Fibroblast of skin of right biceps (primary cell): ENCODE measurements around the gene METRN.

Source experiments
- DNase-seq: peaks from one replicate; pipeline ENCODE4 v3.0.0-alpha.2; 2013

Gene METRN

DNA sequence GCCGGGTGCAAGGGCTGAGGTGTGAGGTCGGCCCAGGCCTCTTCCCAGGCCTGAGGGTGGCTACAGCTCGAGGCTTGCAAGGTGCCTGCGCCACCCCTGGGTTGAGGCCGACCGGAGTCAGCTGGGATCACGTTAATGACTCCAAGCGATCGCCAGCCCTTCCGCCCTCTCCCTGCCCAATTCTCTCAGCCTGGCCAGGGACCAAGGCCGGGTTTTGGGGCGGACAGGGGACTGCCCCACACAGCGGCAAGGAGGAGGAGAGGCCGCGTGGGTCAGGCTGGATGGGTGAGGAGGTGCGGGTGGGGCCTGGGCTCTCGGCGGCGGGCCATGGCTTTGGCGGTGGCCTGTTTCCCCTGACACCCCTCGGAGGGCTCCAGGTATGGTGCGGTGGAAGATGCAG lies 21.6 kb upstream of the METRN start:
- no peak for DNase-seq

DNA sequence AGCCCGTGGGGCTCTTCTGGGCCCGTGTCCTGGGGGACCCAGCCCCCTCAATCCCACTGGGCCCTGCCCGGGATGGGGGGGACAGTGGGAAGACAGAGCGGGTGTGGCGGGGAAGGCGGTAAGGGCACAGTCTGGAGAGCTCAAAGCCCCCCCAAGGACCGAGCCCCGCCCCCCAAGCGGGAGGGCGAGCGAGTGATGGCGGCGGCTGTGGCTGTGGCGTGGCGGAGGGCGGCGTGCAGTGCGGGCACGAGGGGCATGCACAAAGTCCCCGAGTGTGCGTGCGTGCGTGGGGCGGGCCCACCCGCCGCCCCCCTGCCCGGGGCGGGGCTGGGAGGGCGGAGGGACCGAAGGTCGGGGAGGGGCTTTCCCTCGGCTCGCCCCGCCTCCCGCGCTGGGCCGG lies 21.2 kb upstream of the METRN start:
- DNase-seq = no peak

DNA sequence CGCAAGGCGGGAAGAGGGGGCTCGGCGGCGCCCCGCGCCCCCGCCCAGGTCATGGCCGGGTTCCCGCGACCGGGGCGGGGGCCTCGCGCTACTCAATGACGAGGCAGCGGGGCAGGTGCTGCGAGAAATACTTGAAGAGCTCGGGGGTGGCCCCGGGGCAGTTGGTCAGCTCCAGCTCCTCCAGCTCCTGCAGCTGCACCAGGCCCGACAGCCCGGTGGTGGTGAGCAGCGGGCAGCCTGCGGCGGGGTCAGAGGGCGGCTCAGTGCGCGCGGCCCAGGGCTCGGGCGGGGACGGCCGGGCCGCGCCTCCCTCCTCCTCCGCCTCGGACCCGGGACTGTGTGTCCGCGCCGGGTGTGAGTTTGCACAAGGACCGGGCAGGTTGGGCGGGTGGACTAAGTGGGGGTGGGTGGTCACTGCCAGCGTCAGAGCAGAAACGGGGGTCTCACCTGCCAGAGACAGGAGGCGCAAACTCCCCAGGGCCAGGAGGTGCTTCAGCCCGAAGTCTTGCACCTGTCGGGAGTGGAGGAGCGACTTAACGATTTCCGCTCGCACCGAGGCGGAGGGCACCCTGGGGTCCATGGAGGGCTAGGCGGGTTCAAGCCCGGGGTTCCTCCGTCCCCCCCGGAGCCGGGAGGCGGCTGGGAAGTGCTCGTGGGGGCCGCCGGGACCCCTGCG lies 20.6 kb upstream of the METRN start:
- DNase-seq = no peak

DNA sequence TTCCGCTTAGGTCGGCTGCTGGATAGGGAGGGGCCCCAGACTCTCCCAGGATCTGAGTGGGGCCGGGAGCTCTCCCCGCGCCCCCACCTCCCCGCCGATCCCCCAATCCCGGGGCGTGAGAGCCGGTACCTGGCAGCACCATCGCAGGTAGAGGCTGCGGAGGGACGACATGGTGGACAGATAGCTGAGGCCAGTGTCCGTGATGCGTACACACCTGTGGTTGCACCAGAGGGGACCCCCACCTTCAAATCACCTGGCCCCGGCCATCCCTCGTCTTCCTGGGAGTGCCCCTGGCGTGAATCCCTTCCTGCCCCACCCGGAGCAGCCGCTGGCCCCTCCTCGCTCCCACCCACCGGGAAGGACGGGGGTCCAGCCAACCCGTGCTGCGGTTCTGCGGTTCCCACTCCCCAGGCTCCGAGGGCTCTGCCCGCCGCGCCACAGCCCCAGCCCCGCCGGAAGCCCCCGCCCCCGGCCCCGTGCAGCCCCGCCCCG lies 20.0 kb upstream of the METRN start:
- DNase-seq = no peak

DNA sequence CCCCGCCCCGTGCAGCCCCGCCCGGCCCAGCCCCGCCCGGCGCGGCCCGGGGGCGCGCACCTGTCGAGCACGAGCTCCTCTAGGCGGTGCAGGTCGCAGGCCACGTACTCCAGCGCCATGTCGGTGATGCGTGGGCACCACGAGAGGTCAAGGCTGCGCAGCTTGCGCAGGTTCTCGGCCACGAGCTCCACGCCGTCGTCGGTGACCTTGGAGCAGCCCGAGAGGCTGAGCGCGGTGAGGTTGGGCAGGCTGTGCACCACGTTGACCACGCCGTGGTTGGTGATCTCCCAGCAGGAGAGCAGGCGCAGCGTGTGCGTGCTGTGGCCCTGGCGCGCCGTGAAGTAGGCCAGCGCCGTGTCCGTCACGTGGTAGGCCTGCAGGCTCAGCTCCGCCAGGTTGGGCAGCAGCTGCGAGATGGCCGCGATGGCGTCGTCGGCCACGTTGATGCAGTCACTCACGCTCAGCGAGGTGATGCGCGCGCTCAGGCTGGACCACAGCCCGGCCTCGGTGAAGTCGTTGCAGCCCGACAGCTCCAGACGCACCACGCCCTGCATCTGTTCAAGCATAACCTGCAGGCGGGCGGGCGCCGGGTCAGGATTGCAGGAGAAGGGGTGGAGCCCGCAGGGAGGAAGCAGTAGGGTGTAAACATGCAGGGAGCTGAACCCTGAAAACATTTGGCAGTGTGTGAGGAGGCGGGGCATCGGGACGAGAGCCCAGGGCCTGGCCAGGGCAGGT lies 19.4 kb upstream of the METRN start:
- DNase-seq = no peak

DNA sequence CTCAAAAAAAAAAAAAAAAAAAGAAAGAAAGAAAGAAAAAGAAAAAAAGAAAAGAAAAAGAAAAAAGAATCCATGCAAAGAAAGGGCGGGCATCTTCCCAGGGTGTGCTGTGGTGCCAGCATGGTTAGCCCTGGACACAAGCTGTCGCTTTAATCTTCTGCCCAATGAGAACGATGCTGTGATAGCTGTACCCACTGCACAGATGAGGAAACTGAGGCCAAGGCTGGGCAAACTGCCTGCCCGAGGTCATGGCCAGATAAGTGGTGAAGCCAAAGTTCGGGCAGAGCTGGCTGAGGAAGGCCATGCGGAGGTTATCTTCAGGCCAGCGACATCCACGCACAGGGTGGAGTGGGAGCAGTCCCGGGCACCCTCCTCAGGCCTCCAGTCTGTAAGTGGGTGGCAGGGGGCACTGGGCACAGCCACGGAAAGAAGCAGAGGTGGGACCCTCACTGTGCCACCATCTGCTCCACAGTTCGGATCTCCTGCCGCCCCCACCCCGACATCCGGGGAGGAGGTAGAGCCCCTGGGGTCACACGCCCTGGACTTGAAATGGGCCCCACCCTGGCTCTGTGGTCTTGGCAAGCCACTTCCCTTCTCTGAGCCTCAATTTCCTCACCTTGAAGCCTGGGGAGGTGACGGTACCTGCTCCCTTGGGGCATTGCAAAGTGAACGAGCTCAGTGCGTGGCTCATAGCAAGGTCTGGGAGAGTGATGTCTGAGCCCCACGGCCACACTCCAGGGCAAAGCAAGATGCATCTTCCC lies 15.8 kb upstream of the METRN start:
- no peak for DNase-seq

DNA sequence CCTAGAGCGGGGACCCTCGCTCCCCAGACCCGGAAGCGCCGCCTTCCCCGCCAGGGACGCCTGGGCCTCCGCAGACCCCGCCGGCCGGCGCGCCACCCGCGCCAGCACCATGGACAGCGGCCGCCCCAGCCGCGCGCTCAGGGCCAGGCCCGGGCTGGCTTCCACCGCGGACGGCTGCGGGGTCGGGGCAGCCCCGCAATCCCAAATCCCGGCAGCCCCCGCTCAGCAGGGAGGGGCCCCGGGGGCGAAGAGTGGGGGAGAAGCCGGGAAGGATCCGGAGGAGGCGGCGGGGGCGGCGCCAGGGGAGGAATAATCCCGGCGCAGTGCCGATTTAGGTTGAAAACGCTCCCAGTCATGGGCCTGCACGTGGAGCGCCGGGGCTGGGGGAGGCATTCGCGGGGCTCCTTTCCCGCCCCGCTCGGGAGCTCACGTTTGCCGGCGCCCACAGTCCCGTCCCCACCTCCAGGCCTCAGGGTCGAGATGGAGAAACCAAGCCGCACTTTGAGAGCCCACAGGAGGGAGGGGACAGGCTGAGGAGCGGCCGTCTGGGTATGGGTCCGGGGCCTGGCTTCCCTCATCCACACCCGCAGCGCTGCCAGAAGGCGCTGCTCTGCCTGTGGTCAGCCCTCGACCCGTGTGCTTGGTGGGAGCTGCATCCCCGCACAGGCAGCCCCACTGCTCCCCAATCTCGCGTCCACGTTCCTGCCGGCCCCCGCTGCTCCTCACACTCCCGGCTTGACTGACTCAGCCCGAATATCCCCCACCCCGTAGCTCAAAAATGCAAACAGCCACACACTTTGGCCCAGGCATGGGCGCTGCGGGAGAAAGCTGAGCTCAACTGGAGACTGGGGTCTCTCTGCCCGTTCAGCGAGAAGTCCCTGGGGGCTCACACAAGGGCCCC lies 14.0 kb upstream of the METRN start:
- no peak for DNase-seq

DNA sequence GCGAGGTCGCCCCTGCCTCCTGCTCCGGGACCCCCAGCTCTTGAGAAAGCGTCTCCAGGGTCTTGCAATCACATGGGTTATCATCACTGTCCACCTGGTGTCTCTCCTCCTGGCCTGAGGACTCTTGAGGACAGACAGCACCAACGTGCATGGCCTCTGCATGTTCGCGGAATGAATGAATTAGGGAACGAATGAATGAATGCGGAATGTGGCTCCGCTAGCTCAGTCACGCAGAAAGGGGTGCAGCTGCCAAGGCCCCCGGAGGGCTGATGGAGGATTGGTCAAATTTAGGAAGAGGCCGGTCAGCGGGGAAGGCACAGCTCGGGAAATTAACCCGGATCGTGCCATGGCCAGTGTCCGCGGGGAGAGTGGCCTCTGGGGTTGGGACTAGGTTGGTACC lies 12.6 kb upstream of the METRN start:
- no peak for DNase-seq

DNA sequence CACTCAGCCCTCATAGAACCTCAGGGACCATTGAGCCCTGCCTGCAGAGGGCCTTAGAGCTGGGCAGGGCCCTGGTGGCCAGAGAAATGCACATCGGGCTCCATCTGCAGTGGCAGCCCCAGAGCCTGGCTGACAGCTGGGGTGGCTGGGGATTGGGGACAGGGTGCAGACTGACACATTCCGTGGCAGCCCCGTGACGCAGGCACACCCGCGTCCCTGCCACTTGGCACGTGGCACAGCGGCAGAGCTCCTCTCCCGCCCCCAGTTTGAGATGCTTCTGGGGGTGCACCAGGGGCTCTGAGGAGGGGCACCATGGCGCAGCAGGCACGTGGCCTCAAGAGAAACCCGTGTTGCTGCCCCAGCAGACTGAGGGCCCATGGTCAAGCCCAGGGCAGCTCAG lies 11.5 kb upstream of the METRN start:
- no peak for DNase-seq

DNA sequence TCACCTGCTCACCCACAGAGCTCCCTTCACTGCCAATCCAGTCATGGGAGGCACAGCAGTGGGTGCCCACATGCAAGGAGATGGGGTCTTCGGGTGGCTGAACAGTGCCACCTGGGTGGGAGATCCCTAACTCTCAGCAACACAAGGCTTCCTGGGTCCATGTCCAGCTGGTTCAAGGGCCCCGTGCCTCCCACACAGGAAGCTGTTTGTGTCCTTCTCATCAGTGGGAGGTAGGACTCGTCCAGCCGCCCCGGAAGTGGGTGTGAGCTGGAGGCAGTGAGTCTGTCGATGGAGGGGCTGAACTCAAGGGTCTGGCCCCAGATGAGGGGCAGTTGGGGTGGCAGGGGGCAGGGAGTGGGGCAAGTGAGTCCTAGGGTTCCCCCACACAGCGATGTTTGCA lies 10.9 kb upstream of the METRN start:
- no peak for DNase-seq

DNA sequence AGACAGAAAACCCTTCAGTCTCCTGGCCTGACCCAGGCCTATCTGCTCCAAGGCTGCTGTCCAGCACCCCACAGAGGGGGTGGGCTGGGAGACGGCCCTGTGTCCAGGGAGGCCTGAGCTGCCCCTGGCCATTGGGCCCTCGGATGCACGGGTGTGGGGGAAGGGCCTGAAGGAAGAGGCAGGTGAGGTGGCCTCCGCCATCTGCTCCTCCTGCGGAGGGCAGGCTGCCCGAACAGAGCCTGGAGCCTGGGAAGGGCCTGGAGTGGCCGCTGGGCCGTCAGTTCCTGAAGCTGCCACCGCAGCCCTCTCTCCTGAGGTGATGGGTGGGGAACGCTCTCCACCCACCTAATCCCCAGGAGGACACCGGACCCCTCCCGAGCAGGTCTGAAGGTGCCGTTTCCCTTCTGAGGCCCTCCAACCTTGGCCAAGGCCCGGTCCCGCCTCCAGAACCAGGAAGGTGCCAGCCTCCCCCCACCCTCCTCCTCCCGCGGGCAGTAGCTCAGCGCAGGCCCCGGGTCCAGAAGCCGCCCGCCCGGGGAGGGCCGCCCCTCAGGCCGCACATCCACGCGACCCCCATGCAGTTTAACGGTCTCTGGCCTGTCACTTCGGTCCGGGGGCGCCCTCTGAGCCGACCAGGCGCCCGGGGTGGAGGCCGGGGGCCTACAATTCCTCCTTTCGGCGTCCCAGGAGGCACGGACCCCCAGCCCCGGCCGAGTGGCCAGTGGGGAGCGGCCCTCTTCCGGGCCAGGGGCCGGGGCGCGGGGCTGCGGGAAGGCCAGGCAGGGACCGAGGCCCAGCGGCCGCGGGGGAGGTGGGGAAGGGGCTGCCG lies 10.2 kb upstream of the METRN start:
- DNase-seq = no peak

DNA sequence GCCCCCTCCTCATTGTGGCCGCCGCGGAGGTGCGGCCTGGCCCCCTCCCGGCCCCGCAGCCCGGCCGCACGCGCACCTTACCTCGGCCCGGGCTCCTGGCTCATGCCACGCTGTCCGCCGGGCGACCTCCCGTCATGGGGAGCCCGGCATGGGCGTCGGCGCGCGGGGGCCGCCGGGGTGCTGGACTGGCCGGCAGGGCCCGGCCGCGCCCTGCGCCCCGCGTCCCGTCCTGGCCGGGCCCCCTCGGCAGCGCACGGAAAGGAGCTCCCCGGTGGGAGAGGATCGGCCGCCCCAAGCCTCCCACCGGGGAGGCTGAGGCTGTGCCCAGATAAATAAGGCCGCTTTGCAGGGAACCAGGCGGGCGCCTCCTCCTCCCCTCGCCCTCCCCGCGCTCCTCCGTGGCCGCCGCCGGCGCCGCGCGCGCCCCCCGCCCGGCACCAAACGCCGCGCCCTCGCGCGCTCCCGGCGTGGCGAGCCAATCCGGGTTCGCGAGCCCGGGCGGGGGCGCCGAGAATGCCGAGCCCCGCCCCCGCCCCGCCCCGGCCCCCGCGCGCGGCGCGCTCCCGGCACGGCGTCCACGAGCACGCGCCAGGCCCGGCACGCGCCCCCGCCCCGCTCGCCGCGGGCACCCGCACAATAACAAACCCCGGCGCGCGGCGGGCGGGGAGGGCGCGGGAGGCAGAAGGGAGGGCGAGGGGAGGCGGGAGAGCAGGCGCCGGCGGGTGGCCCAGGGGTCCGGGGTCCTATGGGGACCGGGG lies 9.3 kb upstream of the METRN start, which contains the start of gene FBXL16:
Gene FBXL16 (minus strand): TSS at position 371 of the 758 bp plus-strand sequence. CDS start 8,396 bp downstream, outside the sequence.
- DNase-seq = no peak

DNA sequence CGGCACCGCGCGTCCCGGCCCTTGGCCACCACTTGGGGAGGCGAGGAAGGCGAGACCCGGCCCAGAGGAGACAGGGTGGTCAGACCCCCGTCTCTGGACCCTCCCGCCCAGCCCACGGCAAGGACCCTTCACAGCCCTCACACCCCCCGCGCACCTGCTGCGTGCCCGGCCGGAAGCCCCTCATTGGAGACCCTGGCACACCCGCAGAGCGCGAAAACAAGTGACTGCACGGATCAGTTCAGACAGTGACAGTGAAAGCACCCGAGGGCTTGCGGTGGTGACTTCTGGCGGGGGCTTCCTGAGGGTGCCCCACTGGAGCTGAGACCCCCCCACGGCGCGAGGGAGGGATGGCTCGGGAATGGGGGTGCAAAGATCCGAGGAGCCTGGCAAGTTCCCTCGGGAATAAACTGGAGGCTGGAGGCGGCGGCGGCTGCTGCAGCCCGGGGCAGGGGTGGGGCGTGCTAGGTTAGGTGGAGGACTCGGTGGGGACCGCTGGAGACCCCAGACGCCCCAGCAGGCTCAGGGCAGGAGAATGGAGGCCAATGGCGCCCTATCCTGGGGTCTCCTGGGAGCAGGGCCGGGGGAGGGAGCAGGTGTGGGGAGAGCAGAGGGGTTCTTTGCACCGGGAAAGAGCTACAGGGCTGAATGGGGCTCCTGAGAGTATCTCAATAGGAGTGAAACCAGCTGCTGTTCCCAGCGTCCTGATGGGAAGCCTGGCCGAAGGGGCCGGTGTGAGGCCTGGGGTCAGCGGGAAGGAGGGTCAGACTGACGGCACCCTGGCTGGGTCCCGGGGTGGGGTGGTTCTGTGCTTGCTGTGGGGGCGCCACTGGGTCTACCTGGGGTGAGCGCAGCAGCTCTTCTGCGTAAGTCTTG lies 8.5 kb upstream of the METRN start:
- no peak for DNase-seq

DNA sequence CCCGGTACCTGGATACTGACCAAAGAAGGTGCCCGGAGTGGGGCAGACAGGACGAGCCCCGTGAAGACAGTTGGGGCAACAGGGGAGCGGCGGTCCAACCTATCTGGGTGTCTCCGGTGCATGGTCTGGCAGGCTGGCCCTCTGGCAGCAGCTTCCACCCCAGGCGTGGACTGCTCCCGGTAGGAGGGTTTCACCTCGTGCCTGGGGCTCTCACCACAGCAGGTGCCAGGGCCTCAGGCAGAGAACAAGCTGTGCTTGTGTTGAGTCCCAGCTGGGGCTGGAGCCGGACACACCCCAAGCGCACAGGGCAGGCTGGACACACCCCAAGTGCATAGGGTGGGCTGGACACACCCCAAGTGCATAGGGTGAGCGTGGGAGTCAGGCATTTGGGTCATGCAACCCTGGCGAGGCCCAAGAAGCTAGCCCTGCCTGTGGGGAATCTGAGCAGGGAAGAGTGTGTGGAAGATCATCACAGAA lies 7.8 kb upstream of the METRN start:
- no peak for DNase-seq

DNA sequence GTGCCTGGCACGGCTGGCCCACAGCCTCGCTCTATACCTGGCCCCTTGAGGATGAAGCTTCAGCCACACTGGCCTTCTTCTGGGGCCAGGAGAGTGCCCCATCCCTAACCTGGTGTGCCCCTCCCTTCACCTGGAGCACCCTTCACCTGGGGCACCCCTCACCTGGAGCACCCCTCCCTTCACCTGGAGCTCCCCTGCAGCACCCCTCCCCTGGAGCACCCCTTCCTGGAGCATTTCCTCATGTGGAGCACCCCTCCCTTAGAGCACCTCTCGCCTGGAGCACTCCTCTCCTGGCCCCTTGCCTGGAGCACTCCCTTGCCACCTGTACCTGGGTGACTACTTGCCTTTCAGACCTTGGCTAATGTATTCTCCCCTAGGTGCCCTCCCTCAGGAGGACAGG lies 6.9 kb upstream of the METRN start:
- no peak for DNase-seq

DNA sequence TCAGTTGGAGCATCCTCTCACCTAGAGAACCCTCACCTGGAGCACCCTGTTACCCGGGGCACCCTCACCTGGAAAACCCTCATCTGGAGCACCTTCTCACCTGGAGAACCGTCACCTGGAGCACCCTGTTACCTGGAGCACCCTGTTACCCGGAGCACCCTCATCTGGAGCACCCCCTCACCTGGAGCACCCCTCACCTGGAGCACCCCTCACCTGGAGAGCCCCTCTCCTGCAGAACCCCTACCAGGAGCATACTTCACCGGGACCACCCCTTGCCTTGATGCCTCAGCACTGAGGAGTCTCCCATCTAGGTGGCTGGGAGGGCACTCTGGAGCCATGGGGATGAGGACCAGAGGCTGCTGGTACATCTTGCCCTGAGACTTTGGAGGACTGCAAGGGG lies 6.0 kb upstream of the METRN start:
- DNase-seq = no peak

DNA sequence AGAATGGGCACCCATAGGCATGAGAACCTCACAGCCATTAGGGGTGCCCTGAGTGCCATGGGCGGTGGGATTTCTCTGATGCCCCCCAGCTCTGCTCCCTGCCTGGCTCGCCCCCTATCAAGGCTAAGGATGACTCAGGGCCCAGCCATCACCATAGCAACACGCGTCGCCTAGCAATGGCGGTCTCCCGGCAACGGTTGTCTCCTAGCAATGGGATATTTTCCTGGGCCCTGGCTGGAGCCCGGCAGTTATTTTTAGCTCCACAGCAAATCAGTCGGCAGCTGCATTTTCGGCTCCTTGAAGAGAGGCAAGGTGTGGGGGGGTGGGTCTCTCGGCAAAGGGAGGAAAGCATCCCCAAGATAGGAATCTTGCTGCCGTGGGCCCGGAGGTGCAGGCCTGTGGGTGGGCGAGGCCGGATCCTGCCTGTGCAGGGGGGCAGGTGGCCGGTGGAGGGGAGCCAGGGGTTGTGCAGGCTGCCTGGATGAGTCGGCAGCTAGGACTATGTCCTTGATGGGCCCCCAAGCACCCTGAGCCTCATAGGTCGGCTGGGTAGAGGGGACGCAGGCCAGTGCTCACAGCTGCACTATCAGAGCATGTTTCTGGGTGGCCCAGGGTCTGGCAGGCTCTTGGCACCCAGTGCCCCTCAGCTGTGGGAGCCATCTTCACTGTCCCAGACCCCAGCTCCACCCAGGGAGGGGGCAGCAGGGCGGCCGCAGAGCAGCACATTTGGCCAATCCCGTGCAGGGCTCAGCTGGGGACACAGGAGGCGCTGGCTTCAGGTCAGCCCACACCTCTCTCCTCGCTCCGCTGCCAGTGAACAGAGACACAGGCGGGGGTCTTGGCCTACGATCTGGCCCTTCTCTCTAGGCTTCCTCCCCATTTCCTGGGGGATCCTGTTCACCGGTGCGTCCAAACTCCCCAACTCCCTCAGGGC lies 5.1 kb upstream of the METRN start:
- peak; percentile 84 for DNase-seq

DNA sequence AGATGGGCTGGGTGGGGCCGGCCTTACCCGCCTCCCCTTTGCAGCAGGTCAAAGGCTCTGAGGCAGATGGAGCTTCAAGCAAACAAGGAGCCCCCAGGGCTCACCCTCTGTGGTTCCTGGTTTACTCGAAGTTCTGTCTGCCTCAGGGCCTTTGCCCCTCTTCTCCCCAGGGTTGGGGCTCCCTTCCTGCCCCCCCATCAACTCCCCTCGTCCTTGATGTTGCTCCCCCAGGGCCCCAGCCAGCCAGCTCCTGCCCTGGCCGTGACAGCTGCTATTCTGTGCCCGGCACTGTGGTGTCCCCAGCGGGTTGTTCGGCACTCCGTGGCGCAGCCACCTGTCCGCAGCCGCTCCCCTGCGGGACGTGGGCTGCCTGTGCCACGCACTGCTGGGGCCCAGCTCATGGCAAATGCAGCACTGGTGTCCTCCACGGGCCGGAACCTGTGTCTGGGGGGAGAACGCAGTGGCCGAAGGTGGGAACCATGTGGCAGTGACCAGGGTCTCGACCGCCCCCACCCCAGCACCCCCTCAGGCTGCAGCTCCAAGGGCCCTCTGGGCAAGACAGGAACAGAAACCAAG lies 4.3 kb upstream of the METRN start:
- DNase-seq = no peak
